ENCODE measurements around the gene CCHCR1. TPM values are rescaled to one million over a fixed set of nuclear protein-coding genes. Genes with fewer than 3 reads are reported as not detected.
"Not testable (repeated sequence)": the region's sequence is repeated elsewhere in the genome, so short reads cannot be mapped to it uniquely, and the experiment has no call there.

Gene CCHCR1
- polyA plus RNA-seq, 1 donor from 2014 or later = 19.7 TPM

- Histone ChIP-seq H2AFZ (ENCODE audit: low read depth, low read length) (no peak within 1 kb of the TSS), H3K27me3 (ENCODE audit: insufficient read depth, low read depth, low read length) (no peaks in the 10 kb centered on the region), H3K4me3 (ENCODE audit: low read length) (no peak within 1 kb of the TSS), H3K36me3 (ENCODE audit: insufficient read depth, low read length) (no peaks in the 10 kb centered on the region), H3K79me2 (replicated peaks; ENCODE audit: insufficient read depth, low read length) (no peaks in the 10 kb centered on the region), H3K9ac (ENCODE audit: low read length) (no peak within 1 kb of the TSS), H3F3A (ENCODE audit: insufficient read depth, low read length, poor library complexity, severe bottlenecking) (no peaks in the 10 kb centered on the region), H3K27ac (ENCODE audit: low read length) (no peak within 1 kb of the TSS), H3K9me2 (ENCODE audit: insufficient read depth, low read length) (no peaks in the 10 kb centered on the region), H3K4me2 (ENCODE audit: low read length) (no peak within 1 kb of the TSS), H3K9me3 (ENCODE audit: low read length) (no peaks in the 10 kb centered on the region), H4K20me1 (ENCODE audit: insufficient read depth) (no peaks in the 10 kb centered on the region)
- TF ChIP-seq RAD21 (conservative IDR thresholded peaks at IDR 0.05) = no peak
- TF ChIP-seq CTCF (IDR thresholded peaks at IDR 0.05; ENCODE audit: poor library complexity, severe bottlenecking) = no peak
- no peak for TF ChIP-seq MXI1 (conservative IDR thresholded peaks at IDR 0.05; ENCODE audit: poor library complexity, severe bottlenecking)
Observed at GRCh38 chr6:31170600-31170881, 12.9 kb upstream of the CCHCR1 start, which contains the start of gene POU5F1. Gene POU5F1, minus strand, starts transcription at chr6:31170682. Its CDS starts 62 bp downstream, at chr6:31170620.

- H3K27me3 ChIP-seq (ENCODE audit: insufficient read depth, low read depth, low read length); H3K4me2 ChIP-seq (ENCODE audit: low read length); H3F3A ChIP-seq (ENCODE audit: insufficient read depth, low read length, poor library complexity, severe bottlenecking); H3K79me2 ChIP-seq (replicated peaks; ENCODE audit: insufficient read depth, low read length); H2AFZ ChIP-seq (ENCODE audit: low read depth, low read length); H3K9me3 ChIP-seq (ENCODE audit: low read length); H3K4me3 ChIP-seq (ENCODE audit: low read length); H4K20me1 ChIP-seq (ENCODE audit: insufficient read depth); H3K36me3 ChIP-seq (ENCODE audit: insufficient read depth, low read length); H3K9ac ChIP-seq (ENCODE audit: low read length); H3K9me2 ChIP-seq (ENCODE audit: insufficient read depth, low read length); H3K27ac ChIP-seq (ENCODE audit: low read length): not testable (repeated sequence)
Observed at GRCh38 chr6:31169858-31170599, 12.4 kb upstream of the CCHCR1 start.

DNA sequence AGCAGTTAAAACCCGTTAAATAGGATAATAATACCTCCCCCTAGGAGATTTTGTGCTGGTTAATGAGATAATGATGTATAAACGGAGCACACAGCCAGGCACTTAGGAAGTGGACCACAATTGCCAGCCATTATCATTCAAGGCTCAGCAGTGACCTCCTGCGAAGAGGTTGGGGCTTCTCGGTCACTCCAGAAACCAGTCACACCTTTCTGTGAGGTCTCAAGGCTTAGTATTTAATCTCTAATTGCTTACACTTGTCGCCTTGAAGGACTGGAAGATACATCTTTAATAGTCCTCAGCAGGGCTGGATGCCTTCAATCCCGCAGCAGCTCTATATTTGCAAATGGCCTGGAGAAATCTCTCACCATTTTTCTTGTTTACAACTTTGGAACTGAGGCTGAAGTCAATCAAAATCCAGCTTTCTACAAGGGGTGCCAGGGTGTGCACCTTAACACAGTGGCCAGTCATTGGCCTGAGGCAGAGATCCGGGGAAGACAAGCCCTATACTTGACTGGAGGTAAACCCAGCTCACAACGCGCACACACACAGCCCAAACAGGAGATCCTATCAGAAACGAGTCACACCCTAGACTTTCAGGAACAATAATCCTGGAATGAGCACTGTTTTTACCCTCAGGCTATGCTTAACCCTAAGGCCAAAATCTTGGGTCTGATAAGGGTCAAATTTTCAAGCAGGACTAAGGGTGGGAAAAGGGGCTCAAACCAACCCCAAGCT is 11.7 kb upstream of the CCHCR1 start:
- Histone ChIP-seq H3K79me2 (replicated peaks; ENCODE audit: insufficient read depth, low read length) (no peaks in the 10 kb centered on the region), H3K9me3 (ENCODE audit: low read length) (no peaks in the 10 kb centered on the region), H3K9me2 (ENCODE audit: insufficient read depth, low read length) (no peaks in the 10 kb centered on the region), H3K36me3 (ENCODE audit: insufficient read depth, low read length) (no peaks in the 10 kb centered on the region), H3F3A (ENCODE audit: insufficient read depth, low read length, poor library complexity, severe bottlenecking) (no peaks in the 10 kb centered on the region), H3K4me2 (ENCODE audit: low read length) (no peak overlapping the region), H3K27me3 (ENCODE audit: insufficient read depth, low read depth, low read length) (no peaks in the 10 kb centered on the region), H2AFZ (ENCODE audit: low read depth, low read length) (no peak overlapping the region), H3K4me3 (ENCODE audit: low read length) (no peak overlapping the region), H3K27ac (ENCODE audit: low read length) (no peak overlapping the region), H3K9ac (ENCODE audit: low read length) (no peak overlapping the region), H4K20me1 (ENCODE audit: insufficient read depth) (no peaks in the 10 kb centered on the region)
- TF ChIP-seq MXI1 (conservative IDR thresholded peaks at IDR 0.05; ENCODE audit: poor library complexity, severe bottlenecking) = no peak
- no peak for TF ChIP-seq SMC3 (conservative IDR thresholded peaks at IDR 0.05; ENCODE audit: poor library complexity)
- TF ChIP-seq TAF1 (IDR thresholded peaks at IDR 0.05; ENCODE audit: low read depth) = no peak
- TF ChIP-seq EP300 (conservative IDR thresholded peaks at IDR 0.05; ENCODE audit: poor library complexity, severe bottlenecking) = no peak
- no peak for TF ChIP-seq CTCF (IDR thresholded peaks at IDR 0.05; ENCODE audit: poor library complexity, severe bottlenecking)
- no peak for TF ChIP-seq EZH2 (IDR thresholded peaks at IDR 0.05; ENCODE audit: borderline replicate concordance, insufficient read depth, low read length, poor library complexity, severe bottlenecking)
- TF ChIP-seq POLR2AphosphoS5 (IDR thresholded peaks at IDR 0.05) = no peak
- TF ChIP-seq RAD21 (conservative IDR thresholded peaks at IDR 0.05) = no peak
- no peak for TF ChIP-seq REST (IDR thresholded peaks at IDR 0.05; ENCODE audit: borderline replicate concordance)
